LNCAP (cell line): Measurements from ENCODE around the gene GRIN2C.

Experiments
- TF ChIP-seq, protein P1 (sequence below): fragments of 450-650 bp; IDR thresholded peaks from 2 replicates; pipeline ENCODE4 v1.5.1; 2017; ENCODE audit warnings: mild to moderate bottlenecking

Gene GRIN2C

DNA sequence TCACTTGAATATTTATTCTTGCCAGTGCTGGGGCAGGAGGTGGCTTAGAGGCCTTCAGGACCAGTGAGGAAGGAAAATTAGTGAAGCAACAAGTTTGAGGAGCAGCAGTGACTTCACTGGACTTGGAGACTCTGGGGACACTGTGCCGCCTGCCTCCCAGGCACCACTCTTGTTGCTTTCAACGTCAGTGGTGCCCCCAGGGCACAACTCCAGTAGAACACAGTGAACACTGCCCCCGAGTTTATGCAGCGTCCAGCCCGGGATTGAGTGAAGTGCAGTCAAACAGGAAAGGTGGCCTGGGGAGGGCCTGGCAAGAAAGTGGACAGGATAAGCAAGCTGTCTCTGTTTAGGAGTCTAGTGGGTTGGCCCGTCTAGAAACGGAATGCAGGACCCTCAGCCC is 59.2 kb downstream of the GRIN2C start:
- TF ChIP-seq, protein P1, sequence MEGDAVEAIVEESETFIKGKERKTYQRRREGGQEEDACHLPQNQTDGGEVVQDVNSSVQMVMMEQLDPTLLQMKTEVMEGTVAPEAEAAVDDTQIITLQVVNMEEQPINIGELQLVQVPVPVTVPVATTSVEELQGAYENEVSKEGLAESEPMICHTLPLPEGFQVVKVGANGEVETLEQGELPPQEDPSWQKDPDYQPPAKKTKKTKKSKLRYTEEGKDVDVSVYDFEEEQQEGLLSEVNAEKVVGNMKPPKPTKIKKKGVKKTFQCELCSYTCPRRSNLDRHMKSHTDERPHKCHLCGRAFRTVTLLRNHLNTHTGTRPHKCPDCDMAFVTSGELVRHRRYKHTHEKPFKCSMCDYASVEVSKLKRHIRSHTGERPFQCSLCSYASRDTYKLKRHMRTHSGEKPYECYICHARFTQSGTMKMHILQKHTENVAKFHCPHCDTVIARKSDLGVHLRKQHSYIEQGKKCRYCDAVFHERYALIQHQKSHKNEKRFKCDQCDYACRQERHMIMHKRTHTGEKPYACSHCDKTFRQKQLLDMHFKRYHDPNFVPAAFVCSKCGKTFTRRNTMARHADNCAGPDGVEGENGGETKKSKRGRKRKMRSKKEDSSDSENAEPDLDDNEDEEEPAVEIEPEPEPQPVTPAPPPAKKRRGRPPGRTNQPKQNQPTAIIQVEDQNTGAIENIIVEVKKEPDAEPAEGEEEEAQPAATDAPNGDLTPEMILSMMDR, result no peak

DNA sequence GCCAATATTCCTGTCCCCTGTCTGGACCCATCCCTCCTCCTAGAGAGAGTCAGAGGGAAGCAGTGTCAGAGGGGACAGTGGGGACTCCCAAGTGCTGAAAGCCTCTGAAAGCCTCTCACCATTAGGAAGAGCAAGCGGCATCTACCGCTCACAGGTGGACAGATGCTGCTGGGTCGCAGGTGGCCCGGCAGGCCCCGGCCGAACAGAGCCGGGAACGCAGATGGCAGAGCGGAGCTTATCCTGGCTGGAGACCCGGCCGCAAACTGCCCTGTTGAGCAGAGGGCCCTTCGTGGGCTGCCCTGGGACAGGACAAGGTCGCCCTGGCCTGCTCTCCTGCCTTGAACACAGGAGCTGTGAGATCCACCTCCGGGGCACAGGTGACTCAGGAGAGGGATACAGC is 60.6 kb downstream of the GRIN2C start:
- TF ChIP-seq, protein P1, result no peak

DNA sequence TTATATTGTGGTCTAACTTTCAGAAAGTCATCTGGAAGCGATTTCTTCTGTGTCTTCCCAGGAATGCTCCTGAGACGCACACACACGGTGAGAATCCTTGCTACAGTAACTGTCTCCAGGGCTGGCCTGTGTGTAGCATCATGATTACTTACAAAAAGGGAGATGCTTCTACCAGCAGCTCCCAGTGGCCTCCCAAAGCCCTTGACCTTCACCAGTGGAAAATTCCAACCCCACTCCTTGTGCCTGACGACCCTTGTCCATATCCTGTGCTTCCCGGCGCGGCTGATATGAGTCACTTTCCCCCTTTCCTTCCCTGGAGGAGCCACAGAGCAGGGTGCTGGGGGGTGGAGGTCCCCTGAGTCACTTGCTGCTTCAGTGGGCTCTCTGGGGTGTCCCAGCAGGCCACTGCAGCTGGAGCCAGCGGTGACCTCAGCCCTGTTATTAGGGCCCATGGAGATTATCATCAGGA is 61.4 kb downstream of the GRIN2C start:
- TF ChIP-seq, protein P1, result no peak

DNA sequence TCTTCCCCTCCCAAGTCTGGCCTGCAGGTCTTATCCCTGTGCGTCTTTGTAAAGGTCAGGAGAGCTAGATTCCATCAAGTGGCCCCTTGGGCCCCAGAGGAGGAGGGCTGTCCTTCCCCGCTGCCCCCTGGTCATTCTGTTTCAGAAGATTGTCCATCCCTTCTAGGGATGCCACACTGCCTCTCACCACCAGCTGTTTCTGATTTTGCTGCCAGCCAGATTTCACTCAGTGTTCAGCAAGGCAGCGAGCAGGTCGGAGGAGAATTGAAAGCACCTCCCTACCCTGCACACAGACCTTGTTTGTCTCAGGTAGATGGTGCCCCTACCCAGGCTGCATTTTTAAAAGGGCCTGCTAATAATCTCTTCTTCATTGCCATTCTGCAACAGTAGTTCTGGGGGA is 61.9 kb downstream of the GRIN2C start:
- TF ChIP-seq, protein P1, result no peak

DNA sequence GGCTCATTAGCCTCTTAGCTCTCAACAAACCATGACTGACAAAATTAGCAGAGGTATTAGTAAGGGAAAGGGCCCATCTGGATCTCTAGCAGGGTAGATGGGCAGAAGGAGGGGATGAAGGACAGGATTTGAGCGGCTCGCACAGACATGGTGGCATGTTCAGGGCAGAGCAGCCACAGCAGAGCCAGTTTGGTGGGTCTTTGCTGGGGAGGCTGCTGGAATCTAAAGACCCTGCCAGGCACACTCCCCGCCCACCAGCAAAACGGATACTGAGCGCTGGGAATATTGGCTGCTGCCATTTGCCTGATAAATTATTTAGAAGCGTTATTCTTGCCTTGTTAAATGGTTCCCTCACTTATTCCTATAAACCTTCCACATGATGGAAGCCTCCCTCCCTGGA is 62.8 kb downstream of the GRIN2C start:
- TF ChIP-seq, protein P1, result no peak

DNA sequence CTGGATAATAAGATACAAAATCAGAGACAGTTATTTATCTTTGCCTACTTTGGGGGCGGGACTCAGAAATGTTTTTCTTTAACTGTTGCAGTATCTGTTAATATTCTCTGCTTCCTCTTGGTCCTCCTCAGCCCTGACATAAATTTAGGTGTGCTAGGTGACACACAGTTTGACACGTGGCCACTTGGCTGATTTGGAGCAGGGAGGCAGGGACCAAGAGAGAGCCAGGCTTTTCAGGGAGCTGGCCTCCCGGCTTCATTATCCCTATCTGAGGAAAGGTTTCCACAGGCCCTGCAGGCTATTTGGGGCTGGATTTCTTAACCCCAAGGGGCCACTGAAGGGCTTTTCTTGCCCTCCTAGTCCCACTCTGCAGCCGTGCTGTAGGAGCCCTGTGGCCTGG is 63.5 kb downstream of the GRIN2C start:
- TF ChIP-seq, protein P1, result no peak

DNA sequence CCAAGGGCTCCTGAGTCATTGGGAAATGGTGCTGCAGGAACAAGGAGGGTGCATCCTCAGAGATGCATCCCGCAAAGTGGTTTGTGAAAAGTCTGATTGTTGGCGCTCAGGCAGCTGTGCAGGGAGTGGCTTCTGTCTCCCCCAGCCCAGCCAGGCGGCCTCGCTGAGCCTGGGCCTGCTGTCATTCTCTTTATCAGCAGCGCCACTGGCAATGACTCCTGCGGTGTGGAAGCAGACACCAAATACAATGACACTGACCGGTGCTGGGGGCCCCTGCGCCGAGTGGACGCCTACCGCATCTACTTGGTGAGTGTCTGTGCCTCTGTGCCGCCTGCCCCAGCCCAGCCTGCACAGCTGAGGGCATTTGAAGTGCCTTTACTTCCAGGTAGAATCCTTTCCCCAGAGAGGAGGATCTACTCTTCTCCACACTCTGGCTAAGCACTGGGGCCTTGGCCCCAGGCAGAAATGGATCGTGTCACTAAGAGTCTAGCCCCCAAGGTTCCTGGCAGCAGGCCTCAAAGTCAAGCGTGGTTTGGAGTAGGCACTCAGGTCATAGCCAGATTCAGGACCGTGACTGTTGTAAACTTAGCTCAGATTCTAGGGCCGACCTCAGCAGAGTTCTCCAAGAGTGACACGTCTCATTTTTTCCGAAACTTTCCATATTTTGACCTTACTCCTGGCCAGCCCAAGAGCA is 64.2 kb downstream of the GRIN2C start:
- TF ChIP-seq, protein P1, result no peak
